Colonic mucosa (tissue), 4 donors: ENCODE results near the gene PAEP. TPM values are rescaled to one million over a fixed set of nuclear protein-coding genes. Genes with fewer than 3 reads are reported as not detected.
"Not testable (repeated sequence)": the region's sequence is repeated elsewhere in the genome, so short reads cannot be mapped to it uniquely, and the experiment has no call there.

ENCODE experiments used
- DNase-seq: peaks from one replicate; pipeline ENCODE4 v3.0.0-alpha.2; 2020
- H3K27ac ChIP-seq: fragments of 200-600 bp; one replicate; pipeline ENCODE4 v1.8.0; 2021
- H3K27me3 ChIP-seq: fragments of 200-600 bp; one replicate; pipeline ENCODE4 v1.8.0; 2021
- H3K36me3 ChIP-seq: fragments of 200-600 bp; one replicate; pipeline ENCODE4 v1.8.0; 2021
- H3K4me1 ChIP-seq: fragments of 200-600 bp; one replicate; pipeline ENCODE4 v1.8.0; 2021; ENCODE audit warnings: mild to moderate bottlenecking
- H3K4me3 ChIP-seq: fragments of 200-600 bp; one replicate; pipeline ENCODE4 v1.8.0; 2021
- H3K9ac ChIP-seq, 2 donors: one replicate each; pipeline ENCODE4 v1.7.0; 2013; ENCODE audit warnings: control low read depth in 2 of 2, low read depth in 2 of 2, low read length in 2 of 2
- H3K9me3 ChIP-seq: fragments of 200-600 bp; one replicate; pipeline ENCODE4 v1.8.0; 2021
- intact Hi-C: fragments of 100-400 bp; cut with DNase I; formaldehyde crosslinking; loops from one replicate; pipeline ENCODE4 v1.14.1; 2022
- total RNA-seq, 2 donors: library from RNA; stranded (reverse); fragmentation: NEBNext Ultra II Directional in 1 of 2; extraction: Animal tissue kit (Norgen Biotek cat#: 25700) in 1 of 2; gene quantifications; one replicate each; pipeline ENCODE4 v1.2.1, GENCODE V29; 2021
- TF ChIP-seq, protein P1 (sequence below): fragments of 200-600 bp; IDR thresholded peaks from one replicate; pipeline ENCODE4 v1.8.0; 2022; ENCODE audit warnings: antibody characterized with exemption, mild to moderate bottlenecking
- donor health status: healthy.
- donor health status: DM: no; HTN: no; CAD: no.
- donor health status: DM: no; HTN: no; CAD: no.

Gene PAEP
- total RNA-seq = not detected

DNA sequence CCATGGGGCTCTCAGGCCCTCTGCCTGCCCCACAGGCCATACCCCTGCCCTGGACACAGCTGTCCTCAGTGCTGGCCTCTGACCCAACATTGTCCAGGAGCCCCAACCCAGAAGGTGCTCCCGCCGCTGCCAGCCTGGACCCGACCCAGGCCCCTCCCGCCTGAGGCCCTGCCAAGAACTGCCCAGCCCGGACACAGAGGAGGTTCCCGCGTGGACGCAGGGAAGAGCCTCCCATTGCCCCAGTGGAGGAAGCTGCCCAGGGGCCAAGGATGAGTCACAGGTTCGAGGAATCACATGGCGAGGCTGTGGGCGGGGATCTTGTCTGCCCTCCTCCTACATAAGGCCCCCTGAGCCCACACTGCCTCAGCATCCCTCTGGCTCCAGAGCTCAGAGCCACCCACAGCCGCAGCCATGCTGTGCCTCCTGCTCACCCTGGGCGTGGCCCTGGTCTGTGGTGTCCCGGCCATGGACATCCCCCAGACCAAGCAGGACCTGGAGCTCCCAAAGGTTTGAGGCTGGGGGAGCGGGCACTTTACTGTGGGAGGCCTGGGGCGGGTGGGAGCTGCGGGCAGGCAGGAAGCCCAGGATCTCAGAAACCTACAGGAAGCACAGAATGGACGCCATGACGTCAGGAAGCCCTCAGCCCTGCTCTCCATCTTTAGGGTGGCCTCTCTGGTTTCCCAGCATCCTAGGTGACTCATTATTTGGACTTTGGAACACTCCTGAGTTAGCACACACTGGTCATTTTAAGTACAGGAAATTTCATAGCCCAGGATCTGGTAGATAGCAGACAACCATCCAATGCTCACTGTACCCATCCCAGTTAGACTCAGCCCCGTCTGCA is at the start of gene PAEP:
PAEP (plus strand) TSS at position 366 of the 844 bp plus-strand sequence.
- Histone ChIP-seq H3K9ac (no peak within 1 kb of the TSS), H3K9me3 (no peaks in the 10 kb centered on the region), H3K4me3 (no peak within 1 kb of the TSS), H3K27ac (no peak within 1 kb of the TSS), H3K27me3 (no peaks in the 10 kb centered on the region), H3K4me1 (no peaks in the 10 kb centered on the region), H3K36me3 (no peaks in the 10 kb centered on the region)
- intact Hi-C loops = no loop called here
- no peak for DNase-seq
- TF ChIP-seq, protein P1, sequence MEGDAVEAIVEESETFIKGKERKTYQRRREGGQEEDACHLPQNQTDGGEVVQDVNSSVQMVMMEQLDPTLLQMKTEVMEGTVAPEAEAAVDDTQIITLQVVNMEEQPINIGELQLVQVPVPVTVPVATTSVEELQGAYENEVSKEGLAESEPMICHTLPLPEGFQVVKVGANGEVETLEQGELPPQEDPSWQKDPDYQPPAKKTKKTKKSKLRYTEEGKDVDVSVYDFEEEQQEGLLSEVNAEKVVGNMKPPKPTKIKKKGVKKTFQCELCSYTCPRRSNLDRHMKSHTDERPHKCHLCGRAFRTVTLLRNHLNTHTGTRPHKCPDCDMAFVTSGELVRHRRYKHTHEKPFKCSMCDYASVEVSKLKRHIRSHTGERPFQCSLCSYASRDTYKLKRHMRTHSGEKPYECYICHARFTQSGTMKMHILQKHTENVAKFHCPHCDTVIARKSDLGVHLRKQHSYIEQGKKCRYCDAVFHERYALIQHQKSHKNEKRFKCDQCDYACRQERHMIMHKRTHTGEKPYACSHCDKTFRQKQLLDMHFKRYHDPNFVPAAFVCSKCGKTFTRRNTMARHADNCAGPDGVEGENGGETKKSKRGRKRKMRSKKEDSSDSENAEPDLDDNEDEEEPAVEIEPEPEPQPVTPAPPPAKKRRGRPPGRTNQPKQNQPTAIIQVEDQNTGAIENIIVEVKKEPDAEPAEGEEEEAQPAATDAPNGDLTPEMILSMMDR = no peak

DNA sequence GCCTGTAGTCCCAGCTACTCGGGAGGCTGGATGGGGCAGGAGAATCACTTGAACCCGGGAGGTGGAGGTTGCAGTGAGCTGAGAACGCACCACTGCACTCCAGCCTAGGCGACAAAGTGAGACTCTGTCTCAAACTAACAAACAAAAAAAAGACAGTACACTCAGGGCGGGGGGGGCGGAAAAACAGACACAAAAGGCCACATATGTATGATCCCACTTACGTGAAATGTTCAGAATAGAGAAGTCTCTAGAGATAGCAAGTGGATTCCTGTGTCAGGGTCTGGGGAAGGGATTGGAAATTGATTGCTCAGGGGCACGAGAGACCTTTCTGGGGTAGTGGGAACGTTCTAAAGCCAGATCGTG is 49.3 kb upstream of the PAEP start:
- Histone ChIP-seq H3K9ac (no peak overlapping the region), H3K9me3 (no peaks in the 10 kb centered on the region), H3K4me1 (no peaks in the 10 kb centered on the region), H3K27me3 (no peaks in the 10 kb centered on the region), H3K36me3 (no peaks in the 10 kb centered on the region), H3K27ac (no peak overlapping the region), H3K4me3 (no peak overlapping the region)
- TF ChIP-seq, protein P1 = no peak
- intact Hi-C loops = no loop called here
- no peak for DNase-seq

DNA sequence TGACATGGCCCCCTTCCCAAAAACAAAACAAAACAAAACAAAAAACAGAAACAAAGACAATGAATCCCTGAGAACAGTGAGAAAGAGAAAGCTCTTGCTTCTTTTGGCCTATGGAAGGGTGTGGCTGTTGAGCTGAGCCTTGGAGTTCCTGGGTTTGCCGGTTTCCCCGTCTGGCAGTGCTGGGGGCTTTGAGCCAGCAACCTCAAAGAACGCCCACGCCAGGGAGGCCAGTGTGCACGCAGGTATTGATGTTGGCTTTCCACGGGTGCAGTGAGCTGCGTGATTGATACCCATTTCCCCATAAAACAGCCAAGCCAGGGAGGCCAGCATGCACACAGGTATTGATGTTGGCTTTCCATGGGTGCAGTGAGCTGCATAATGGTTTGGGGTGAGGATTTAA is 48.7 kb upstream of the PAEP start:
- DNase-seq = no peak
- Histone ChIP-seq H3K36me3 (no peaks in the 10 kb centered on the region), H3K27me3 (no peaks in the 10 kb centered on the region), H3K27ac (no peak overlapping the region), H3K9ac (no peak overlapping the region), H3K9me3 (no peaks in the 10 kb centered on the region), H3K4me1 (no peaks in the 10 kb centered on the region), H3K4me3 (no peak overlapping the region)
- intact Hi-C loops = no loop called here
- TF ChIP-seq, protein P1 = no peak

DNA sequence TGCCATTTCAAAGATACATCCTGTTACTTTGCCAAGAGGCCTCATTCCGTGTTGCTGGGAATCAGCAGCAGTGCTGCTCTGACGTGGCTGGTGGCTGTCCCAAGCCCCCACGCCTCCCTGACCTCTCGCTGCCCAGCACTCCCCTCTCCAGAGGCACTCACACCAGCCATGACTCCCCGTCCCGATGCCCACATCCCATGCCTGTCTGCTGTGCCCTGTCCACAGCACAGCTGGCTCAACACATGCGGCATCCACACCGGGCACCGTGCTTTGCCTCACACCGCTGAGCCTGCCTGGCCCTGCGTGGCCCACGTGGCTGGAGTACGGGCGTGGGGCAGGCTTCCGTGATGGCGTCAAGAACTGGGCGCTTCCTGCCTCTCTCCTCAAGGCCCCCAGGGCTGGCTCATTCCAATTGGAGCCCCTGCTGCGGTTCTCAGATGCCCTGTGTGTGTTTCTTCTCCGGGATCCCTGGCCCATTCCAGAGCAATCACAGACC is 48.2 kb upstream of the PAEP start:
- no peaks in the 10 kb centered on the region for H3K4me1 ChIP-seq
- H3K36me3 ChIP-seq = no peaks in the 10 kb centered on the region
- H3K9me3 ChIP-seq = no peaks in the 10 kb centered on the region
- TF ChIP-seq, protein P1 = no peak
- no peak overlapping the region for H3K9ac ChIP-seq
- no peak overlapping the region for H3K4me3 ChIP-seq
- no peak overlapping the region for H3K27ac ChIP-seq
- intact Hi-C loops = no loop called here
- H3K27me3 ChIP-seq = no peaks in the 10 kb centered on the region
- no peak for DNase-seq

DNA sequence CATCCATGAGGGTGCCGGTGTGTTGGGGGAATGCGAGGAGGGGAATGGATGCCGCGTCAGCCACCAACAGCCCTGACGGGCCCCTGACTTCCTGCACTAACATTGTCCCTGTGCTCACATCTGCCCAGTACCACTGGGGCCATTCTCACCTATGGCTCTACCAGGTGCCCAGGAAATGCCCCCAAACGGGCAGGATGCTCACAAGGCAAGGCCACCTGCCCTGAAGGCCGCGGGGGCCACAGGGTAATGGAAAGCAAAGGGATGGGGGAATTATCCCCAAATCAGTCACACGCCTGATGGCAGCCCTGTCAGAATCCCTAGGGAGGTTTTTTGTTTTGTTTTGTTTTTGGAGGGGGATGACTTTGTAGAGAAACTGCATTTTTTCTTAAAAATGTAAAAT is 47.6 kb upstream of the PAEP start:
- DNase-seq, H3K9ac ChIP-seq, H3K4me3 ChIP-seq, H3K4me1 ChIP-seq, H3K27ac ChIP-seq, H3K36me3 ChIP-seq, intact Hi-C loops, H3K27me3 ChIP-seq, H3K9me3 ChIP-seq: not testable (repeated sequence)

DNA sequence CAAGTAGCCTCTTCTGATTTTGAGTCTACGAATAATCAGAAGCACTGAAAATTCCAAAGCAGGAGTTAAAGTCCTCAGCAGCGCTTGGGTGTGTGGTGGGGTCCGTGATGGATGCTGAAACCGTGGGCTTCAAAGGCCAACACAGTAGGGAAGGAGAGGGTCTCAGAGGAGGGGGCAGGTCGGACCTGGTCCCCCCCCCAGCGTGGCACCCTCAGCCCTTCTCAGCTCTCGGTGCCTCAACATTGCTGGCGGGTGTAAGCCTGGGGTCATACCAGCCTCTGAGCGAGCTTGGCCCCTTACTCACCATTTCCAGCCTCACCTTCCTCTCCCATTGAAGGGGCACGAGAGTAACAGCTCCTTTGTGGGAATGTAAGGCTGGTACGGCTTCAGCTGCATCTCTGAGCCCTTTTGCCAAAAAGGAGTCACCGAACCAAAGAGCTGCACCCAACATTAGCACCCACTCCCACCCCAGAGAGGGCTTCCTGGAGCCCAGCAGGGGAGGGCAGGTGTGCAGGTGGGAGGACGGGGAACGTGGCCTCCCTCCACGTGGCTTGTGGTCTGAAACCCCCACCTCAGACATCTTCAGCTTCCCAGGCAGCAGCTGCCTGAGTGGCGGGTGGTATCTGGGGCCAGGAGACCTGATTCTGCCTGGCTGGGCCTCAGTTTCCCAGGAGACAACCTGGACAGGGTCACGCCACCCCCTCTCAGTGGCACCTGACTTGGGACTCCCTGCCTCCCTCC is 47.0 kb upstream of the PAEP start:
- TF ChIP-seq, protein P1 = no peak
- Histone ChIP-seq H3K4me1 (no peaks in the 10 kb centered on the region), H3K9ac (no peak overlapping the region), H3K9me3 (no peaks in the 10 kb centered on the region), H3K36me3 (no peaks in the 10 kb centered on the region), H3K27me3 (no peaks in the 10 kb centered on the region), H3K4me3 (no peak overlapping the region), H3K27ac (no peak overlapping the region)
- intact Hi-C loops = no loop called here
- no peak for DNase-seq
